Measurements from ENCODE around the gene SPHK1.

- TF ChIP-seq GATA3 (IDR thresholded peaks at IDR 0.05; ENCODE audit: low read depth, low read length): no peak
- no peak for TF ChIP-seq GATA2 (IDR thresholded peaks at IDR 0.05; ENCODE audit: low read depth, low read length)
Measured at GRCh38 chr17:76356803-76357456, 27.5 kb upstream of the SPHK1 start.
